ENCODE results near the gene ADGRV1.

ADGRV1 gene

GRCh38 chr5:90546216-90546837, 12.3 kb upstream of the ADGRV1 start:
- Histone ChIP-seq H3K27me3 (ENCODE audit: insufficient read depth, insufficient read length) (no peaks in the 10 kb centered on the region), H3K4me3 (ENCODE audit: insufficient read length, low read depth) (no peak overlapping the region), H3K9ac (ENCODE audit: insufficient read length, low read depth) (no peak overlapping the region), H3K9me3 (ENCODE audit: insufficient read depth, low read length) (peaks cover 14% of the 10 kb centered on the region), H3K4me1 (ENCODE audit: insufficient read depth, insufficient read length) (no peaks in the 10 kb centered on the region), H3K36me3 (ENCODE audit: insufficient read depth, insufficient read length, low read length) (no peaks in the 10 kb centered on the region)
- DNase-seq (ENCODE audit: low read depth, low spot score): no peak
- TF ChIP-seq SUZ12 (IDR thresholded peaks at IDR 0.05; ENCODE audit: extremely low read depth, insufficient read depth, insufficient read length): no peak
- no peak for TF ChIP-seq YY1 (IDR thresholded peaks at IDR 0.05; ENCODE audit: insufficient read depth, insufficient read length)
- TF ChIP-seq ZNF274 (IDR thresholded peaks at IDR 0.05; ENCODE audit: low read depth, low read length): no peak

GRCh38 chr5:90547072-90547536, 11.5 kb upstream of the ADGRV1 start:
- no peak for DNase-seq (ENCODE audit: low read depth, low spot score)
- no peaks in the 10 kb centered on the region for H3K4me1 ChIP-seq (ENCODE audit: insufficient read depth, insufficient read length)
- H3K9me3 ChIP-seq (ENCODE audit: insufficient read depth, low read length): peaks cover 14% of the 10 kb centered on the region
- H3K36me3 ChIP-seq (ENCODE audit: insufficient read depth, insufficient read length, low read length): no peaks in the 10 kb centered on the region
- TF ChIP-seq YY1 (IDR thresholded peaks at IDR 0.05; ENCODE audit: insufficient read depth, insufficient read length) (no peak), SUZ12 (IDR thresholded peaks at IDR 0.05; ENCODE audit: extremely low read depth, insufficient read depth, insufficient read length) (no peak), ZNF274 (IDR thresholded peaks at IDR 0.05; ENCODE audit: low read depth, low read length) (no peak)
- no peaks in the 10 kb centered on the region for H3K27me3 ChIP-seq (ENCODE audit: insufficient read depth, insufficient read length)
- no peak overlapping the region for H3K4me3 ChIP-seq (ENCODE audit: insufficient read length, low read depth)
- H3K9ac ChIP-seq (ENCODE audit: insufficient read length, low read depth): no peak overlapping the region

GRCh38 chr5:90548069-90548593, 10.5 kb upstream of the ADGRV1 start:
- Histone ChIP-seq H3K4me3 (ENCODE audit: insufficient read length, low read depth) (no peak overlapping the region), H3K4me1 (ENCODE audit: insufficient read depth, insufficient read length) (no peaks in the 10 kb centered on the region), H3K9ac (ENCODE audit: insufficient read length, low read depth) (no peak overlapping the region), H3K9me3 (ENCODE audit: insufficient read depth, low read length) (peaks cover 14% of the 10 kb centered on the region), H3K27me3 (ENCODE audit: insufficient read depth, insufficient read length) (no peaks in the 10 kb centered on the region), H3K36me3 (ENCODE audit: insufficient read depth, insufficient read length, low read length) (no peaks in the 10 kb centered on the region)
- no peak for TF ChIP-seq SUZ12 (IDR thresholded peaks at IDR 0.05; ENCODE audit: extremely low read depth, insufficient read depth, insufficient read length)
- no peak for TF ChIP-seq YY1 (IDR thresholded peaks at IDR 0.05; ENCODE audit: insufficient read depth, insufficient read length)
- no peak for TF ChIP-seq ZNF274 (IDR thresholded peaks at IDR 0.05; ENCODE audit: low read depth, low read length)
- DNase-seq (ENCODE audit: low read depth, low spot score): no peak

GRCh38 chr5:90549223-90549622, 9.4 kb upstream of the ADGRV1 start:
- no peak for DNase-seq (ENCODE audit: low read depth, low spot score)
- Histone ChIP-seq H3K36me3 (ENCODE audit: insufficient read depth, insufficient read length, low read length) (no peaks in the 10 kb centered on the region), H3K27me3 (ENCODE audit: insufficient read depth, insufficient read length) (no peaks in the 10 kb centered on the region), H3K4me3 (ENCODE audit: insufficient read length, low read depth) (no peak overlapping the region), H3K4me1 (ENCODE audit: insufficient read depth, insufficient read length) (no peaks in the 10 kb centered on the region), H3K9me3 (ENCODE audit: insufficient read depth, low read length) (peaks cover 3% of the 10 kb centered on the region), H3K9ac (ENCODE audit: insufficient read length, low read depth) (no peak overlapping the region)
- TF ChIP-seq ZNF274 (IDR thresholded peaks at IDR 0.05; ENCODE audit: low read depth, low read length) (no peak), SUZ12 (IDR thresholded peaks at IDR 0.05; ENCODE audit: extremely low read depth, insufficient read depth, insufficient read length) (no peak), YY1 (IDR thresholded peaks at IDR 0.05; ENCODE audit: insufficient read depth, insufficient read length) (no peak)

- no peak overlapping the region for H3K4me3 ChIP-seq (ENCODE audit: insufficient read length, low read depth)
- TF ChIP-seq YY1 (IDR thresholded peaks at IDR 0.05; ENCODE audit: insufficient read depth, insufficient read length): no peak
- TF ChIP-seq SUZ12 (IDR thresholded peaks at IDR 0.05; ENCODE audit: extremely low read depth, insufficient read depth, insufficient read length): no peak
- TF ChIP-seq ZNF274 (IDR thresholded peaks at IDR 0.05; ENCODE audit: low read depth, low read length): no peak
- no peak overlapping the region for H3K9ac ChIP-seq (ENCODE audit: insufficient read length, low read depth)
- DNase-seq (ENCODE audit: low read depth, low spot score): no peak
- H3K9me3 ChIP-seq (ENCODE audit: insufficient read depth, low read length): no peaks in the 10 kb centered on the region
- no peaks in the 10 kb centered on the region for H3K36me3 ChIP-seq (ENCODE audit: insufficient read depth, insufficient read length, low read length)
- no peaks in the 10 kb centered on the region for H3K4me1 ChIP-seq (ENCODE audit: insufficient read depth, insufficient read length)
- H3K27me3 ChIP-seq (ENCODE audit: insufficient read depth, insufficient read length): no peaks in the 10 kb centered on the region
Observed at GRCh38 chr5:90549729-90550275, 8.8 kb upstream of the ADGRV1 start.

GRCh38 chr5:90550963-90551362, 7.6 kb upstream of the ADGRV1 start:
- Histone ChIP-seq H3K4me1 (ENCODE audit: insufficient read depth, insufficient read length) (no peaks in the 10 kb centered on the region), H3K36me3 (ENCODE audit: insufficient read depth, insufficient read length, low read length) (no peaks in the 10 kb centered on the region), H3K9me3 (ENCODE audit: insufficient read depth, low read length) (no peaks in the 10 kb centered on the region), H3K4me3 (ENCODE audit: insufficient read length, low read depth) (no peak overlapping the region), H3K27me3 (ENCODE audit: insufficient read depth, insufficient read length) (no peaks in the 10 kb centered on the region), H3K9ac (ENCODE audit: insufficient read length, low read depth) (no peak overlapping the region)
- no peak for TF ChIP-seq YY1 (IDR thresholded peaks at IDR 0.05; ENCODE audit: insufficient read depth, insufficient read length)
- TF ChIP-seq ZNF274 (IDR thresholded peaks at IDR 0.05; ENCODE audit: low read depth, low read length): no peak
- no peak for TF ChIP-seq SUZ12 (IDR thresholded peaks at IDR 0.05; ENCODE audit: extremely low read depth, insufficient read depth, insufficient read length)
- DNase-seq (ENCODE audit: low read depth, low spot score): no peak

- no peak for TF ChIP-seq ZNF274 (IDR thresholded peaks at IDR 0.05; ENCODE audit: low read depth, low read length)
- TF ChIP-seq YY1 (IDR thresholded peaks at IDR 0.05; ENCODE audit: insufficient read depth, insufficient read length): no peak
- H3K27me3 ChIP-seq (ENCODE audit: insufficient read depth, insufficient read length): peaks cover 2% of the 10 kb centered on the region
- no peaks in the 10 kb centered on the region for H3K9me3 ChIP-seq (ENCODE audit: insufficient read depth, low read length)
- DNase-seq (ENCODE audit: low read depth, low spot score): no peak
- no peak overlapping the region for H3K4me3 ChIP-seq (ENCODE audit: insufficient read length, low read depth)
- H3K9ac ChIP-seq (ENCODE audit: insufficient read length, low read depth): no peak overlapping the region
- no peaks in the 10 kb centered on the region for H3K4me1 ChIP-seq (ENCODE audit: insufficient read depth, insufficient read length)
- H3K36me3 ChIP-seq (ENCODE audit: insufficient read depth, insufficient read length, low read length): no peaks in the 10 kb centered on the region
Observed at GRCh38 chr5:90551376-90551775, 7.2 kb upstream of the ADGRV1 start.
